Prostate gland (tissue), 2 donors: ENCODE measurements around the gene VMO1. TPM values are rescaled to one million over a fixed set of nuclear protein-coding genes. Genes with fewer than 3 reads are reported as not detected.
A peak's percentile ranks its signal among the peaks of the same experiment; 100 is the strongest.

ENCODE experiments used
- DNase-seq: peaks from one replicate; pipeline ENCODE4 v3.0.0-alpha.2; 2019; ENCODE audit warnings: low spot score
- H3K27ac ChIP-seq, 2 donors: fragments of 200-600 bp; sonication (generic); 2 replicates each; pipeline ENCODE4 v1.5.1; 2017 to 2019
- H3K27me3 ChIP-seq: fragments of 200-600 bp; sonication (generic); replicated peaks from 2 replicates; pipeline ENCODE4 v1.5.1; 2019; ENCODE audit not compliant: insufficient read depth
- H3K36me3 ChIP-seq, 2 donors: fragments of 200-600 bp; sonication (generic); 1 replicate in 1 of 2; 2 replicates in 1 of 2; pipeline versions ENCODE4 v1.5.1 to v1.8.1; 2017 to 2019
- H3K4me1 ChIP-seq: fragments of 200-600 bp; sonication (generic); replicated peaks from 2 replicates; pipeline ENCODE4 v1.5.1; 2019
- H3K4me3 ChIP-seq, 2 donors: fragments of 200-600 bp; sonication (generic); 2 replicates each; pipeline ENCODE4 v1.5.1; 2017 to 2019
- H3K9me3 ChIP-seq: fragments of 200-600 bp; sonication (generic); 2 replicates; pipeline ENCODE4 v1.5.1; 2017
- POLR2A ChIP-seq: fragments of 450-650 bp; IDR thresholded peaks from one replicate; pipeline ENCODE4 v1.6.1; 2016; ENCODE audit warnings: antibody characterized with exemption, mild to moderate bottlenecking
- POLR2AphosphoS5 ChIP-seq: sonication (generic); formaldehyde crosslinking; IDR thresholded peaks from one replicate; pipeline ENCODE4 v1.6.1; 2017; ENCODE audit warnings: antibody characterized with exemption
- WGBS: methylation state at CpG from one replicate; pipeline ENCODE4 v1.1.5; 2018; 5-methylcytosine and 5-hydroxymethylcytosine counted together
- intact Hi-C: fragments of 100-400 bp; cut with DNase I; formaldehyde crosslinking; loops from one replicate; pipeline ENCODE4 v1.14.2; 2022
- total RNA-seq, 2 donors: library from RNA; depleted of rRNA; stranded (reverse); fragments of >200 nt; gene quantifications; one replicate each; pipeline ENCODE4 v1.1.0, GENCODE V29; 2016
- TF ChIP-seq, protein P1 (sequence below), 4 experiments: fragments of 200-600 bp in 2 of 4; fragments of 450-650 bp in 2 of 4; sonication (generic) in 2 of 4; IDR thresholded peaks; 1 replicate in 3 of 4; 2 replicates in 1 of 4; pipeline ENCODE4 v1.5.1; 2016 to 2019; ENCODE audit warnings: antibody characterized with exemption in 4 of 4, mild to moderate bottlenecking in 2 of 4, moderate library complexity in 2 of 4

The VMO1 gene
- total RNA-seq, 2 donors from 2014 or later: 2.6 TPM; not detected in 1

DNA sequence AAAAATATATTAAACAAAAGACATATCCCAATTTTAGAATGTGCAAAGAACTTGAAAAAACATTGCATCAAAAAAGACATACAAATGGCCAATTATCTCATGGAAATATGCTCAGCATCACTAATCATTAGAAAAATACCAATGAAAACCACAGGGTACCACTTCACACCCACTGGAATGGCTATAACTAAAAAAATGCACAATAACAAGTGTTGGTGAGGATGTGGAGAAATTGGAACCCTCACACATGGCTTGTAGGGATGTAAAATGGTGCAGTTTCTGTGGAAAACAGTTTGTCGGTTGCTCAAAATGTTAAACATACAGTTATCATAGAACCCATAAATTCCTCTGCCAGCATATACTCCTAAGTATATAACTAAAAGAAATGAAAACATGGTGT is 9.0 kb upstream of the VMO1 start:
- Histone ChIP-seq H3K36me3 (peaks cover 3 to 8% of the 10 kb centered on the region in 2 donors), H3K4me1 (peaks cover 3% of the 10 kb centered on the region), H3K27me3 (no peaks in the 10 kb centered on the region), H3K9me3 (no peaks in the 10 kb centered on the region), H3K4me3 (no peak overlapping the region), H3K27ac (no peak overlapping the region)
- no peak for DNase-seq
- intact Hi-C loops: no loop called here
- TF ChIP-seq, protein P1, sequence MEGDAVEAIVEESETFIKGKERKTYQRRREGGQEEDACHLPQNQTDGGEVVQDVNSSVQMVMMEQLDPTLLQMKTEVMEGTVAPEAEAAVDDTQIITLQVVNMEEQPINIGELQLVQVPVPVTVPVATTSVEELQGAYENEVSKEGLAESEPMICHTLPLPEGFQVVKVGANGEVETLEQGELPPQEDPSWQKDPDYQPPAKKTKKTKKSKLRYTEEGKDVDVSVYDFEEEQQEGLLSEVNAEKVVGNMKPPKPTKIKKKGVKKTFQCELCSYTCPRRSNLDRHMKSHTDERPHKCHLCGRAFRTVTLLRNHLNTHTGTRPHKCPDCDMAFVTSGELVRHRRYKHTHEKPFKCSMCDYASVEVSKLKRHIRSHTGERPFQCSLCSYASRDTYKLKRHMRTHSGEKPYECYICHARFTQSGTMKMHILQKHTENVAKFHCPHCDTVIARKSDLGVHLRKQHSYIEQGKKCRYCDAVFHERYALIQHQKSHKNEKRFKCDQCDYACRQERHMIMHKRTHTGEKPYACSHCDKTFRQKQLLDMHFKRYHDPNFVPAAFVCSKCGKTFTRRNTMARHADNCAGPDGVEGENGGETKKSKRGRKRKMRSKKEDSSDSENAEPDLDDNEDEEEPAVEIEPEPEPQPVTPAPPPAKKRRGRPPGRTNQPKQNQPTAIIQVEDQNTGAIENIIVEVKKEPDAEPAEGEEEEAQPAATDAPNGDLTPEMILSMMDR (IDR thresholded peaks at IDR 0.05): no peak
- TF ChIP-seq POLR2AphosphoS5 (no peak), POLR2A (no peak)
- WGBS: 100% methylated on average over 1 of the region's 1 CpG

- Histone ChIP-seq H3K9me3 (no peaks in the 10 kb centered on the region), H3K27me3 (no peaks in the 10 kb centered on the region), H3K4me3 (peak overlapping the region; percentile 56 to 69), H3K36me3 (no peaks in the 10 kb centered on the region), H3K27ac (peak overlapping the region; percentile 92 to 93), H3K4me1 (peaks cover 4% of the 10 kb centered on the region)
- 33% methylated on average over 7 of the region's 7 CpGs for WGBS
- intact Hi-C loops: loop anchor here (1.0 kb wide), 1 partner anchor 17 kb away; the partner anchor contains the start of gene PLD2
- no peak for DNase-seq
- TF ChIP-seq, protein P1 (IDR thresholded peaks at IDR 0.05): no peak
- TF ChIP-seq POLR2AphosphoS5 (no peak), POLR2A (no peak)
These were observed 4.5 kb upstream of the VMO1 start for GRCh38 chr17:4790705-4791088.

DNA sequence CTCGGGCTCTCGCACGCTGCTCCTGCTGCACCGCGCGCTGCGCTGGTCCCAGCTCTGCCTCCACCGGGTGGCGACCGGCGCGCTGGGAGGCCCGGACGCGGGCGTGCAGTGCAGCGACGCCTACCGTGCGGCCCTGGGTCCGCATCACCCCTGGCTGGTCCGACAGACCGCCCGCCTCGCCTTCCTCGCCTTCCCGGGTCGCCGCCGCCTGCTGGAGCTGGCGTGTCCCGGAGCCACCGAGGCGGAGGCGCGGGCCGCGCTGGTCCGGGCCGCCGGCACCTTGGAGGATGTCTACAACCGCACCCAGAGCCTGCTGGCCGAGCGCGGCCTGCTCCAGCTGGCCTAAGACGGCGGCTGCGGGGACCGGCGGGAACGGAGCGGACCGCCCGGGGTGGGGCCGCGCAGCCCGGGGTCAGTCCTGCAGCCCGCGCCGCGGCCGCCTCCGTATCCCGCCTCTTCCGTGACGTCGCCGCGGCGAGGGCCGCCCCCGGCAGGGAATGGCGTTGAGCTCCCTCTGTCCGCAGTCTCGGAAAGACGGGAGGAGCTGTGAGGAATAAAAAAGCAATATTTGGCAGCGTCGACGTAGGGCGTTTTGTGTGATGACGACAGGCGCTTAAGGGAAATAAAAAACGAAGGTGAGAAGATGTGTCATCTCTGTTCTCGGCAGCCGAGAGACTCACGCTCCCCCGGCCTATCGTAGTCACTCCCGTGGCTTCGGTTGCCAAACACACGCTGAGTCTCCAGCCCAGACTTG is 4.0 kb upstream of the VMO1 start:
- Histone ChIP-seq H3K9me3 (no peaks in the 10 kb centered on the region), H3K27ac (peak overlapping the region; percentile 92 to 93), H3K27me3 (no peaks in the 10 kb centered on the region), H3K4me3 (peak overlapping the region; percentile 56 to 69), H3K36me3 (no peaks in the 10 kb centered on the region), H3K4me1 (peaks cover 4% of the 10 kb centered on the region)
- TF ChIP-seq POLR2A: peak; percentile 76
- TF ChIP-seq, protein P1 (IDR thresholded peaks at IDR 0.05): peak; percentile 65 to 94 (median 86)
- TF ChIP-seq POLR2AphosphoS5: peak; percentile 60
- intact Hi-C loops: loop anchor here (1.0 to 5.0 kb wide), 4 partner anchors 17 to 97 kb away; partner anchors contain the start of genes ARRB2, MED11 and PLD2
- peak; percentile 81 for DNase-seq
- WGBS: under 1% methylated on average over 70 of the region's 91 CpGs

GRCh38 chr17:4789701-4789950 is 3.5 kb upstream of the VMO1 start:
- Histone ChIP-seq H3K27me3 (no peaks in the 10 kb centered on the region), H3K4me1 (peaks cover 4% of the 10 kb centered on the region), H3K9me3 (no peaks in the 10 kb centered on the region), H3K36me3 (no peaks in the 10 kb centered on the region), H3K27ac (peak overlapping the region; percentile 92 to 93), H3K4me3 (peak overlapping the region; percentile 56 to 69)
- WGBS: under 1% methylated on average over 20 of the region's 25 CpGs
- DNase-seq: no peak
- TF ChIP-seq, protein P1 (IDR thresholded peaks at IDR 0.05): no peak
- TF ChIP-seq POLR2A: no peak
- no peak for TF ChIP-seq POLR2AphosphoS5
- intact Hi-C loops: loop anchor here (2.0 to 5.0 kb wide), 3 partner anchors 57 to 98 kb away; partner anchors contain the start of genes ARRB2 and MED11
